ENCODE measurements around the gene SEZ6L2. TPM values are rescaled to one million over a fixed set of nuclear protein-coding genes. Genes with fewer than 3 reads are reported as not detected.
A peak's percentile ranks its signal among the peaks of the same experiment; 100 is the strongest.

Gene SEZ6L2
- total and polyA plus RNA-seq, 12 donors: 0.17 to 1.2 (median 0.70) TPM; not detected in 1

DNA sequence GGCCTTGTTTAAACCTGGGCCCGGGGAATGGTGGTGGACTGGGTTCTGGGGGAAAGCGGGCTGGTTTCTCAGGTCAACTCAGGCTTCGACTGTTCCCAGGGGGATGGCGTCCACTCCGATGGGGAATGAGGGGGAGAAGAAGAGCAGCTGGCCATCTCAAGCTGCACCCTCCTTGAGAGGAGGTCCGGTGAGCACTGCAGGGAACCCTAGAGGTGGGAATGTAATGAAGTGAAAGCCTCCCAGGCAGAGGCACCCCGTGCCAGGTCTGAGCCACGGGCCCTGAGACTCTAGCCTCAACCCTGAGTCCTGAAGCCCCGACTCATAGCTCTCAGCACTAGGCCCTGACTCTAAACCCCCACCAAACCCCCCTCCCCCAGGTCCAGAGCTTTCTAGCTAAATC, 35.1 kb downstream of the SEZ6L2 start:
- intact Hi-C loops (cut with DNase I): loop anchor here in 6 of 10 donors (5.0 to 10.0 kb wide), 7 partner anchors 42 to 158 kb away; partner anchors contain the start of genes PAGR1 (in 4 of the 6), C16orf92 (in 1 of the 6), HIRIP3 (in 1 of the 6) and INO80E (in 1 of the 6)
- Histone ChIP-seq H3K4me1 (peaks cover 8 to 25% (median 19%) of the 10 kb centered on the region in 9 donors), H3K36me3 (peaks cover 0 to 23% (median 16%) of the 10 kb centered on the region in 9 donors), H3K4me3 (no peak overlapping the region), H3K27ac (no peak overlapping the region), H3K9me3 (no peaks in the 10 kb centered on the region), H3K27me3 (no peaks in the 10 kb centered on the region)
- ATAC-seq: no peak
- TF ChIP-seq, protein P1, sequence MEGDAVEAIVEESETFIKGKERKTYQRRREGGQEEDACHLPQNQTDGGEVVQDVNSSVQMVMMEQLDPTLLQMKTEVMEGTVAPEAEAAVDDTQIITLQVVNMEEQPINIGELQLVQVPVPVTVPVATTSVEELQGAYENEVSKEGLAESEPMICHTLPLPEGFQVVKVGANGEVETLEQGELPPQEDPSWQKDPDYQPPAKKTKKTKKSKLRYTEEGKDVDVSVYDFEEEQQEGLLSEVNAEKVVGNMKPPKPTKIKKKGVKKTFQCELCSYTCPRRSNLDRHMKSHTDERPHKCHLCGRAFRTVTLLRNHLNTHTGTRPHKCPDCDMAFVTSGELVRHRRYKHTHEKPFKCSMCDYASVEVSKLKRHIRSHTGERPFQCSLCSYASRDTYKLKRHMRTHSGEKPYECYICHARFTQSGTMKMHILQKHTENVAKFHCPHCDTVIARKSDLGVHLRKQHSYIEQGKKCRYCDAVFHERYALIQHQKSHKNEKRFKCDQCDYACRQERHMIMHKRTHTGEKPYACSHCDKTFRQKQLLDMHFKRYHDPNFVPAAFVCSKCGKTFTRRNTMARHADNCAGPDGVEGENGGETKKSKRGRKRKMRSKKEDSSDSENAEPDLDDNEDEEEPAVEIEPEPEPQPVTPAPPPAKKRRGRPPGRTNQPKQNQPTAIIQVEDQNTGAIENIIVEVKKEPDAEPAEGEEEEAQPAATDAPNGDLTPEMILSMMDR (IDR thresholded peaks at IDR 0.05): no peak
- WGBS, 2 donors: 76 to 80% methylated on average over 9 of the region's 9 CpGs
- no peak for DNase-seq

DNA sequence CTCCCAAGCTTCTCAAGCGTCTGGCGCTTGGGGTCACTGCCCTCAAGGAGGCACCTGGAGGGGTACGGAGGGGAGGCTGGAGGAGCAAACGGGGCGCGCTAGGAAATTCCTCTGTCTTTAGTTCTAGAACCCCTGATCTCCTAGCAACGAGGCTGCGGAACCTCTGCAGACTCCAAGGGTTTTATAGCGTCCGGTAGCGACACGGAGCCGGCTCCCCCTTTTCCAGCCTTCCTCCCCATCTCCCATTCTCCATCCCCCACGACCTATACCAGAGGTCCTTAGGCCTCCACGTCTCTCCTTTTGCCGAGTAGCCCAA, 35.7 kb downstream of the SEZ6L2 start:
- WGBS, 2 donors: 34 to 36% methylated on average over 16 of the region's 16 CpGs
- ATAC-seq (peak in 1 of 8 donors; percentile 4), DNase-seq (no peak)
- H3K27me3 ChIP-seq: no peaks in the 10 kb centered on the region
- intact Hi-C loops (cut with DNase I): loop anchor here in 7 of 10 donors (1.0 to 10.0 kb wide), 8 partner anchors 41 to 159 kb away; partner anchors contain the start of genes PAGR1 (in 5 of the 7), C16orf92 (in 1 of the 7), HIRIP3 (in 1 of the 7) and INO80E (in 1 of the 7)
- no peaks in the 10 kb centered on the region for H3K9me3 ChIP-seq
- peak overlapping the region; percentile 85 to 98 (median 94) for H3K27ac ChIP-seq
- peak overlapping the region in 8 of 10 donors; percentile 13 to 99 (median 89) for H3K4me3 ChIP-seq
- peaks cover 8 to 25% (median 19%) of the 10 kb centered on the region in 9 donors for H3K4me1 ChIP-seq
- peaks cover 0 to 29% (median 22%) of the 10 kb centered on the region in 9 donors for H3K36me3 ChIP-seq
- TF ChIP-seq, protein P1 (IDR thresholded peaks at IDR 0.05): no peak

DNA sequence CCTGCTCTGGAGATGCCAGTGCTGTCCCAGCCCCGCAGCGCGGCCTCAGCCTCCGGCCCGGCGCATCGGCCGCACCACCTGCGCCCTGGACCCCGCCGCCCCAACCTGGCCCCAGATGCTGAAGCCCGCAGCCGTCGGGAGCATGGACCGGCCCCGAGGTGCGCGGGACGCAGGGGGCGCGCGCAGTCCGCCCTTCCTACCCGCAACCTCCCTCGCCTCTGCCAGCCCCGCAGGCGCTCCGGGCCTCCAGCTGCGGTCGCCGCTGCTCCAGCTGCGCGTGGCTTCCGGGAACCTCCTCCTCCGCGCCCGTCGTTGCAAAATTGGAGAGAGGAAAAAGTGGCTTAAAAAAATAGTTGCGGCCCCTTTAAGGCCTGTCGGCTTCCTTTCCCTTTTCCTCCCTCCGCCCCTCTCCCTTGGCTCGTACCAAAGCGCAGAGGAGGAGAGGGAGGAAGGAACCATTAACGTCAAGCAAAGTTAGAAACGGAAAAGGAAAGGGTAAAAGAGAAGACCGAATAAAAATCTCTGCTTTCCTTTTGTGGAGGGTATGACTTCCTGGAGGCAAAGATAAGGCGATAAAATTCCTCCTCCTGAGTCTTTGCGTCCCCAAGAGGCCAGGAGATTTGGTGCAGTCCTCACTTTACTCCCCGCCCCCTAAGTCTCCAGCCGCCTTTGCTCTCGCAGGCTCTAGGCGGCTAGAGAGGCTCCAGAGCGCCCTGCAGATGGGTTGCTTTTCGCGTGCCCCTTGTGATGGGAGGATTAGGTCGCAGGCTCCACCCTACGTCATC, 36.3 kb downstream of the SEZ6L2 start, which contains the start of gene CDIPT:
TSS of gene CDIPT (minus strand) at position 343 of the 785 bp plus-strand sequence. CDS start 369 bp downstream, outside the sequence.
- intact Hi-C loops (cut with DNase I): loop anchor here in 7 of 10 donors (1.0 to 10.0 kb wide), 8 partner anchors 41 to 159 kb away; partner anchors contain the start of genes PAGR1 (in 5 of the 7), C16orf92 (in 1 of the 7), HIRIP3 (in 1 of the 7) and INO80E (in 1 of the 7)
- no peaks in the 10 kb centered on the region for H3K9me3 ChIP-seq
- WGBS, 2 donors: 0 to 1% methylated on average over 57 of the region's 57 CpGs
- peak within 1 kb of the TSS; percentile 65 to 99 (median 91) for H3K4me3 ChIP-seq
- H3K27ac ChIP-seq: peak within 1 kb of the TSS; percentile 85 to 98 (median 94)
- ATAC-seq: peak; percentile 97 to 99 (median 98)
- H3K27me3 ChIP-seq: no peaks in the 10 kb centered on the region
- H3K4me1 ChIP-seq: peaks cover 8 to 25% (median 19%) of the 10 kb centered on the region in 9 donors
- DNase-seq: peak; percentile 91 to 96
- TF ChIP-seq, protein P1 (IDR thresholded peaks at IDR 0.05): peak; percentile 17 to 76 (median 52)
- peaks cover 0 to 34% (median 26%) of the 10 kb centered on the region in 9 donors for H3K36me3 ChIP-seq

DNA sequence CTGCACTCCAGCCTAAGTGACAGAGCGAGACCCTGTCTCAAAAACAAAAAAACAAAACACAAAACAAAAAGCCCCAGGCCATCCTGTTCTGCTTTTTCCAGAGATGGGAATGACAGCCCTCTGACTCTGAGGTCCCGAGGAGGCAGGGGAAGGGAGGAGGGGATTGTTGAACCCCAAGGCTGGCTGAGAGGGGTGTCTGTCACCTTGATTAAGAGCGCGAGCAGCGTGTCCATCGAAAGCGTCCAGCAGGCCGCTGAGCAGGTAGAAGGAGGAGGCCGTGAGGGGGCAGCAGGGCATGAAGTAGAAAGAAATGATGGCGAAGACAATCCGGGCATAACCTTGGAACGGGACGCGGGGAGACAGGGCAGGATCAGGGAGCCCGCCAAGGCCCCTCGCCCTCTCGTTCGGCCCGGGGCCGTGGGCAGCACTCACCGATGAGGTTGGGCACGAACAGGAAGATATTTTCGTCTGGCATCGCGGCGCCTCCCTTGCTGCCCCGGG, 36.9 kb downstream of the SEZ6L2 start:
- no peak for DNase-seq
- peaks cover 0 to 39% (median 26%) of the 10 kb centered on the region in 9 donors for H3K36me3 ChIP-seq
- no peaks in the 10 kb centered on the region for H3K27me3 ChIP-seq
- H3K9me3 ChIP-seq: no peaks in the 10 kb centered on the region
- TF ChIP-seq, protein P1 (IDR thresholded peaks at IDR 0.05): peak in 3 of 9 donors; percentile 10 to 22 (median 20)
- H3K4me1 ChIP-seq: peaks cover 8 to 25% (median 19%) of the 10 kb centered on the region in 9 donors
- ATAC-seq: peak in 5 of 8 donors; percentile 2 to 21 (median 3)
- intact Hi-C loops (cut with DNase I): loop anchor here in 6 of 10 donors (5.0 to 10.0 kb wide), 7 partner anchors 40 to 160 kb away; partner anchors contain the start of genes PAGR1 (in 4 of the 6), C16orf92 (in 1 of the 6), HIRIP3 (in 1 of the 6) and INO80E (in 1 of the 6)
- H3K27ac ChIP-seq: peak overlapping the region; percentile 85 to 98 (median 94)
- 2% methylated on average over 27 of the region's 27 CpGs for WGBS, 2 donors
- H3K4me3 ChIP-seq: peak overlapping the region; percentile 65 to 99 (median 91)
